ENCODE results near the gene MEIKIN. TPM values are rescaled to one million over a fixed set of nuclear protein-coding genes. Genes with fewer than 3 reads are reported as not detected.

Gene MEIKIN
- total and polyA plus RNA-seq, 3 experiments from 2014 or later: 0.53 to 0.69 TPM; not detected in 1

GRCh38 chr5:131968396-131968954, 23.0 kb upstream of the MEIKIN start:
- H3K4me3 ChIP-seq (ENCODE audit: low read length): no peak overlapping the region
- Mint-ChIP-seq H3K36me3 (peaks cover 10 to 88% (median 47%) of the 10 kb centered on the region in 3 donors), H3K27ac (peak overlapping the region in 3 of 8 donors; percentile 14 to 53 (median 21)), H3K4me3 (no peak overlapping the region), H3K27me3 (no peaks in the 10 kb centered on the region), H3K4me1 (peaks cover 23 to 60% (median 52%) of the 10 kb centered on the region in 3 donors), H3K9me3 (no peaks in the 10 kb centered on the region)
- no peak overlapping the region for H3K27ac ChIP-seq (ENCODE audit: low read depth, low read length)
- no peaks in the 10 kb centered on the region for H3K27me3 ChIP-seq (ENCODE audit: insufficient read depth, low read length, poor library complexity, severe bottlenecking)
- no peak for DNase-seq
- peaks cover 9% of the 10 kb centered on the region for H3K36me3 ChIP-seq (ENCODE audit: insufficient read depth, low read length)
- CTCF ChIA-PET: no interaction called here
- no peaks in the 10 kb centered on the region for H3K9me3 ChIP-seq (ENCODE audit: low read length)
- POLR2A ChIA-PET: no interaction called here
- H3K4me1 ChIP-seq (ENCODE audit: insufficient read depth, low read length): peaks cover 4% of the 10 kb centered on the region

GRCh38 chr5:131966551-131966950, 21.1 kb upstream of the MEIKIN start:
- Mint-ChIP-seq H3K9me3 (no peaks in the 10 kb centered on the region), H3K27me3 (no peaks in the 10 kb centered on the region), H3K36me3 (peaks cover 10 to 86% (median 43%) of the 10 kb centered on the region in 3 donors), H3K27ac (peak overlapping the region in 2 of 8 donors; percentile 11 to 17), H3K4me1 (peaks cover 9 to 41% (median 33%) of the 10 kb centered on the region in 3 donors), H3K4me3 (no peak overlapping the region)
- peaks cover 14% of the 10 kb centered on the region for H3K36me3 ChIP-seq (ENCODE audit: insufficient read depth, low read length)
- H3K4me3 ChIP-seq (ENCODE audit: low read length): no peak overlapping the region
- H3K27me3 ChIP-seq (ENCODE audit: insufficient read depth, low read length, poor library complexity, severe bottlenecking): no peaks in the 10 kb centered on the region
- no peak for DNase-seq
- H3K27ac ChIP-seq (ENCODE audit: low read depth, low read length): no peak overlapping the region
- POLR2A ChIA-PET: no interaction called here
- no peaks in the 10 kb centered on the region for H3K4me1 ChIP-seq (ENCODE audit: insufficient read depth, low read length)
- CTCF ChIA-PET: interaction anchor here (1.5 kb wide), 1 partner anchor 42 kb away, joined by 4 read pairs; no protein-coding TSS in a partner anchor
- H3K9me3 ChIP-seq (ENCODE audit: low read length): no peaks in the 10 kb centered on the region

DNA sequence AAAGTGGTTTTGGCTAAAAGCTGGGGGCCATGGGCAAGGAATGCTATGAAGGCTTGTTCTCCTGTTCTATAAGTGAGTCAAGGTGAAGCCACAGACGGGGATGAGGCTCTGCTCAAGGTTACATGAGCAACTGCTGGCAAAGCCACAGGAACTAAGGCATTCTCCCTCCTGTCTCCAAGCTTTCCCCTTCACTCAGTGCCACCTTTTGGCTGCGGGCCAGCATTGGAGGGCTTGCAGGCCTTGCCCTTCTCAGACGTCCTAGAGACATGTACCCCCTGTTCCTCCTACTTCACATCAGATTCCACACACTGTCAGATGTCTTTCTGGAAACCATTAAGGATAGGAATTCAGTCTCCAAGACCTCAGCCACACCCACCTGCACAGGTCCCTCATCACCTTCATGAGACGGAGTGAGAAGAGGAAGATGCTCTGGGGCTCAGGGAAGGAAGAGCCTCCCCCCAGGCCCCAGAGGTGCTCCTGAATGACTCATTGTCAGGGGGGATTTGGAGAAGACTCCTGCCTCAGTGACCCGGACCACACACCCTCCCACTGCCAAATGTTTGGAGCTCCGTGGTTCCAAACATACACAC, 20.5 kb upstream of the MEIKIN start:
- Histone ChIP-seq H3K36me3 (ENCODE audit: insufficient read depth, low read length) (peaks cover 11% of the 10 kb centered on the region), H3K4me1 (ENCODE audit: insufficient read depth, low read length) (no peaks in the 10 kb centered on the region), H3K4me3 (ENCODE audit: low read length) (no peak overlapping the region), H3K27ac (ENCODE audit: low read depth, low read length) (no peak overlapping the region), H3K27me3 (ENCODE audit: insufficient read depth, low read length, poor library complexity, severe bottlenecking) (no peaks in the 10 kb centered on the region), H3K9me3 (ENCODE audit: low read length) (no peaks in the 10 kb centered on the region)
- ChIA-PET POLR2A (no interaction called here), CTCF (interaction anchor here (1.5 kb wide), 1 partner anchor 42 kb away, joined by 4 read pairs; no protein-coding TSS in a partner anchor)
- Mint-ChIP-seq H3K9me3 (no peaks in the 10 kb centered on the region), H3K27me3 (no peaks in the 10 kb centered on the region), H3K4me3 (no peak overlapping the region), H3K4me1 (peaks cover 8 to 35% (median 27%) of the 10 kb centered on the region in 3 donors), H3K27ac (peak overlapping the region in 5 of 8 donors; percentile 5 to 68 (median 54)), H3K36me3 (peaks cover 10 to 82% (median 41%) of the 10 kb centered on the region in 3 donors)
- no peak for DNase-seq

DNA sequence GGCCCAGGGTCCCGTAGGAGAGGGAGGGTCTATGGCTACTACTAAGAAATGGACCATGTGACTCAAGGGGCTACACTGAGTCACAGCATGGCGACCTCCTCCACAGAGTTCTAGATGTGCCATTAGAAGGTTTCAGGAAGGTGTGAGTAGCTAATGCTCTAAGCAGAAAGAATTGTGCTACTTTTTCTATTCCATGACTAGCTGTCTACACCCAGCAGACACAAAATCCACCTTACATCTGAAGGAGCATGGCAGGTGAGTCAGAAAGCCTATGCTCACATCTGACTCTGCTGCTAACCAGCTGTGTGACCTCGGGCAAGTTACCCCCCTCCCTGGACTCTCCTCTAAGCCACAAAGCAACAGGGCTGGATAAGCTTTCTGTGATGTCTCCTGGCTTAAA, 14.4 kb upstream of the MEIKIN start:
- H3K27me3 Mint-ChIP-seq: no peaks in the 10 kb centered on the region
- peak overlapping the region in 3 of 8 donors; percentile 8 to 40 (median 18) for H3K27ac Mint-ChIP-seq
- no peak overlapping the region for H3K27ac ChIP-seq (ENCODE audit: low read depth, low read length)
- CTCF ChIA-PET: no interaction called here
- H3K4me1 ChIP-seq (ENCODE audit: insufficient read depth, low read length): no peaks in the 10 kb centered on the region
- POLR2A ChIA-PET: no interaction called here
- no peak overlapping the region for H3K4me3 Mint-ChIP-seq
- DNase-seq: no peak
- peaks cover 11 to 80% (median 36%) of the 10 kb centered on the region in 3 donors for H3K36me3 Mint-ChIP-seq
- peaks cover 0 to 13% (median 5%) of the 10 kb centered on the region in 3 donors for H3K4me1 Mint-ChIP-seq
- H3K36me3 ChIP-seq (ENCODE audit: insufficient read depth, low read length): peaks cover 8% of the 10 kb centered on the region
- H3K27me3 ChIP-seq (ENCODE audit: insufficient read depth, low read length, poor library complexity, severe bottlenecking): no peaks in the 10 kb centered on the region
- no peaks in the 10 kb centered on the region for H3K9me3 Mint-ChIP-seq
- H3K4me3 ChIP-seq (ENCODE audit: low read length): no peak overlapping the region
- no peaks in the 10 kb centered on the region for H3K9me3 ChIP-seq (ENCODE audit: low read length)

- peaks cover 14% of the 10 kb centered on the region for H3K36me3 ChIP-seq (ENCODE audit: insufficient read depth, low read length)
- Mint-ChIP-seq H3K36me3 (peaks cover 18 to 81% (median 43%) of the 10 kb centered on the region in 3 donors), H3K27me3 (no peaks in the 10 kb centered on the region), H3K4me3 (no peak overlapping the region), H3K9me3 (no peaks in the 10 kb centered on the region), H3K27ac (peak overlapping the region in 1 of 8 donors; percentile 61), H3K4me1 (peaks cover 0 to 10% (median 5%) of the 10 kb centered on the region in 3 donors)
- DNase-seq: no peak
- H3K9me3 ChIP-seq (ENCODE audit: low read length): no peaks in the 10 kb centered on the region
- H3K4me3 ChIP-seq (ENCODE audit: low read length): no peak overlapping the region
- ChIA-PET CTCF (no interaction called here), POLR2A (no interaction called here)
- H3K27me3 ChIP-seq (ENCODE audit: insufficient read depth, low read length, poor library complexity, severe bottlenecking): no peaks in the 10 kb centered on the region
- no peak overlapping the region for H3K27ac ChIP-seq (ENCODE audit: low read depth, low read length)
- no peaks in the 10 kb centered on the region for H3K4me1 ChIP-seq (ENCODE audit: insufficient read depth, low read length)
Observed at GRCh38 chr5:131959136-131959535, 13.7 kb upstream of the MEIKIN start.

DNA sequence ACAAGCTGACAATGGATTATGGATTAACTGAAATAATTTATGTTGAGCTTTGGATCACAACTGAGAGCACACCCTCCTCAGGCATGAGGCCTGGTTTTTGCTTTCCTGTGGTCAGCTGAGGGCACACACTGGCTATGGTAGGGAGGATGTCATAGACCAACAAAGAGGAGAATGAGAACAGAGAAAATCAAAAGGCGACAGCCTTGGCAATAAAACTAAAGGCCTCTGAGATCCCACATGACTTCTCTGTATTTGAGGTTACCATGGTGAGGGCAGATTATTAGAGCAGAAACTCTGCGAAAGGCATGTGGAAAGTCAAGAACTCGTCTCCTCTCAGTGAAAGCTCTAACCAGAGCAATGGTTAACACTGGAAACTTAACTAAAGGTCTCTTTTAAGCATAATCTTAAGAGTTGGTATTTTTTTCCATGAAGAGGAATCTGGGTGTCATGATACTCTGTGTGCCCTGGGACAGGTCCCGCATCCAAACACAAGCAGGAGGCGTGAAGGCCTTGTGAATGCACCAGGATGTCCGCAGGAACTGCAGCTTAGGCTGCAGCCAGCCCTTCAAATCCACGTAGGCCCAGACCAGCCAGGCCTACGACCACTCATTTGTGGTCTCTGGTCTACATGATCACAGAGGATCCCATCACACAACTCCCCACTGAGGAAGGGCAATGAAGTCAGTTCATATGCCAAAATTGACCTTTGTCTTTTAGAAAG, 12.4 kb upstream of the MEIKIN start:
- Histone ChIP-seq H3K36me3 (ENCODE audit: insufficient read depth, low read length) (peaks cover 6% of the 10 kb centered on the region), H3K9me3 (ENCODE audit: low read length) (no peaks in the 10 kb centered on the region), H3K27ac (ENCODE audit: low read depth, low read length) (no peak overlapping the region), H3K4me3 (ENCODE audit: low read length) (no peak overlapping the region), H3K4me1 (ENCODE audit: insufficient read depth, low read length) (no peaks in the 10 kb centered on the region), H3K27me3 (ENCODE audit: insufficient read depth, low read length, poor library complexity, severe bottlenecking) (no peaks in the 10 kb centered on the region)
- ChIA-PET CTCF (no interaction called here), POLR2A (no interaction called here)
- H3K4me3 Mint-ChIP-seq: no peak overlapping the region
- H3K27ac Mint-ChIP-seq: peak overlapping the region in 3 of 8 donors; percentile 9 to 87 (median 73)
- H3K27me3 Mint-ChIP-seq: no peaks in the 10 kb centered on the region
- H3K36me3 Mint-ChIP-seq: peaks cover 23 to 80% (median 42%) of the 10 kb centered on the region in 3 donors
- DNase-seq: no peak
- no peaks in the 10 kb centered on the region for H3K9me3 Mint-ChIP-seq
- H3K4me1 Mint-ChIP-seq: peaks cover 0 to 10% (median 5%) of the 10 kb centered on the region in 3 donors

DNA sequence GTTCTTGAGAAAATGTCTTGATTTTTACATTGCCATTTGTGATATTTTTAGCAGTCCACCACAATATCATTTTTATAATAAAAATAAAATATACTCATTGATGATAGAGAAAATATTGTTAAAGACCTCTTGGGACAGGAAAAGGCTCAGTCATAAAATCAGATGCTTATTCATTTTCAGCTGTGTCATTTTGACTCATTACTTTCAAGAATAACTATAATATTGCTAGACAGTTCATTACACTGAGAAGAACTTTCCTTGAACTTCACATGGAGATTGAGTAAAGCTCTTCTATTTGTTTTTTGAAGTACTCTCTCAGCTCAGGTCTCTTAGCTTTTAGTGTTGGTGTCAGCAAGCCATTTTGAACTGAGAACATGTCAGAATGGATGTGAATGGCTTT, 8.5 kb upstream of the MEIKIN start:
- no peak overlapping the region for H3K4me3 ChIP-seq (ENCODE audit: low read length)
- ChIA-PET POLR2A (no interaction called here), CTCF (no interaction called here)
- H3K9me3 ChIP-seq (ENCODE audit: low read length): no peaks in the 10 kb centered on the region
- peaks cover 0 to 11% (median 5%) of the 10 kb centered on the region in 3 donors for H3K4me1 Mint-ChIP-seq
- H3K27me3 ChIP-seq (ENCODE audit: insufficient read depth, low read length, poor library complexity, severe bottlenecking): no peaks in the 10 kb centered on the region
- peaks cover 6% of the 10 kb centered on the region for H3K36me3 ChIP-seq (ENCODE audit: insufficient read depth, low read length)
- H3K27me3 Mint-ChIP-seq: no peaks in the 10 kb centered on the region
- no peak overlapping the region for H3K4me3 Mint-ChIP-seq
- peaks cover 28 to 68% (median 36%) of the 10 kb centered on the region in 3 donors for H3K36me3 Mint-ChIP-seq
- H3K27ac Mint-ChIP-seq: no peak overlapping the region
- no peak for DNase-seq
- H3K27ac ChIP-seq (ENCODE audit: low read depth, low read length): no peak overlapping the region
- H3K4me1 ChIP-seq (ENCODE audit: insufficient read depth, low read length): no peaks in the 10 kb centered on the region
- no peaks in the 10 kb centered on the region for H3K9me3 Mint-ChIP-seq

DNA sequence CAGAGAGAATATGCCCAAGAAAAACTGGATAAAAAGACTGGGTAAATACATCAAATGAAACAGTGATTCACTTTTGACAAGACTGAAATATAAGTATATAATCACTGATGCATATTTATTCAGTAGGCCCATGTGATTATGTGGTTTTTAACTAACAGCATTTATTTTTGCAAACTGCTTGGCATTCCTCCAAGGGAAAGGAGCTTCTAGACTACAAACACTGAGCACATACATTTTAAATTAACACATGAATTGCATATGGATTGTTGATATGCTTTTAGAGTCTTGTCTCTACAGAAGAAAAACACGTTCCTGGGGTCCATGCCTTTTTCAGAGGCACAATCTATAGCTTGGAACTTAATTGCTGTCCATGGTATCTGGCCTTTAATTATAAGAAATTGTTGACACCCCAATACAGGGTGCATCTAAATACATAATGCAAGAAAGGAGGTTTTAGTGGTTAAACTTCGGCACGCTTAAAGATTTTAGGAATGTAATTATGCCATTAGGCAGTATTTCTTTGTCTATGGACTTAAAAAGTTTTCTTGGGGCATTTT, 6.9 kb upstream of the MEIKIN start:
- no peak overlapping the region for H3K27ac Mint-ChIP-seq
- no peaks in the 10 kb centered on the region for H3K27me3 Mint-ChIP-seq
- ChIA-PET POLR2A (no interaction called here), CTCF (no interaction called here)
- no peak for DNase-seq
- no peak overlapping the region for H3K4me3 ChIP-seq (ENCODE audit: low read length)
- H3K36me3 ChIP-seq (ENCODE audit: insufficient read depth, low read length): peaks cover 6% of the 10 kb centered on the region
- no peaks in the 10 kb centered on the region for H3K9me3 ChIP-seq (ENCODE audit: low read length)
- H3K9me3 Mint-ChIP-seq: no peaks in the 10 kb centered on the region
- H3K4me3 Mint-ChIP-seq: no peak overlapping the region
- peaks cover 20 to 58% (median 34%) of the 10 kb centered on the region in 3 donors for H3K36me3 Mint-ChIP-seq
- no peak overlapping the region for H3K27ac ChIP-seq (ENCODE audit: low read depth, low read length)
- H3K4me1 Mint-ChIP-seq: peaks cover 0 to 4% (median 2%) of the 10 kb centered on the region in 3 donors
- no peaks in the 10 kb centered on the region for H3K4me1 ChIP-seq (ENCODE audit: insufficient read depth, low read length)
- no peaks in the 10 kb centered on the region for H3K27me3 ChIP-seq (ENCODE audit: insufficient read depth, low read length, poor library complexity, severe bottlenecking)
